HFFc6 (cell line): ENCODE results near the gene IRF1. TPM values are rescaled to one million over a fixed set of nuclear protein-coding genes. Genes with fewer than 3 reads are reported as not detected.

Experiments
- DNase-seq: peaks from one replicate; pipeline ENCODE4 v3.0.0-alpha.2; 2018
- H3K27ac Mint-ChIP-seq: 2 replicates; pipeline ENCODE4 v1.8.0; 2020; ENCODE audit warnings: mild to moderate bottlenecking, mixed read lengths
- H3K27me3 Mint-ChIP-seq: 2 replicates; pipeline ENCODE4 v1.8.0; 2021; ENCODE audit warnings: mild to moderate bottlenecking, moderate library complexity, mixed read lengths; ENCODE audit not compliant: insufficient read depth
- H3K36me3 Mint-ChIP-seq: 2 replicates; pipeline ENCODE4 v1.8.0; 2021; ENCODE audit warnings: low read depth, mixed read lengths
- H3K4me1 Mint-ChIP-seq: 2 replicates; pipeline ENCODE4 v1.8.0; 2020; ENCODE audit warnings: low read depth, mixed read lengths
- H3K4me3 Mint-ChIP-seq: 2 replicates; pipeline ENCODE4 v1.8.0; 2020; ENCODE audit warnings: mild to moderate bottlenecking, moderate library complexity, mixed read lengths
- H3K9me3 Mint-ChIP-seq: 2 replicates; pipeline ENCODE4 v1.8.0; 2020; ENCODE audit warnings: mild to moderate bottlenecking, mixed read lengths
- CTCF ChIP-seq: fragments of 200-600 bp; sonication (generic); IDR thresholded peaks from 2 replicates; pipeline ENCODE4 v1.5.0; 2021; ENCODE audit warnings: antibody characterized with exemption, mild to moderate bottlenecking
- total RNA-seq, 6 experiments: library from RNA; stranded (reverse); fragmentation: NEBNext Ultra II Directional; extraction: Animal tissue kit (Norgen Biotek cat#: 25700); gene quantifications; 2 replicates in 1 of 6; 3 replicates in 5 of 6; pipeline ENCODE4 v1.2.3, GENCODE V29; 2021

The IRF1 gene
- total RNA-seq, 6 experiments from 2014 or later, result 9.8 to 19.7 (median 17.3) TPM

GRCh38 chr5:132510076-132510475 is 19.5 kb upstream of the IRF1 start:
- Mint-ChIP-seq H3K4me3 (no peak overlapping the region), H3K27me3 (peaks cover 5% of the 10 kb centered on the region), H3K4me1 (peaks cover 40% of the 10 kb centered on the region), H3K27ac (peak overlapping the region; percentile 1), H3K36me3 (peaks cover 9% of the 10 kb centered on the region), H3K9me3 (peaks cover 23% of the 10 kb centered on the region)
- peak; percentile 89 for DNase-seq
- no peak for TF ChIP-seq CTCF

- Mint-ChIP-seq H3K27ac (peak overlapping the region; percentile 94), H3K9me3 (no peaks in the 10 kb centered on the region; the same call in 1 of the 2 replicates), H3K27me3 (no peaks in the 10 kb centered on the region; the same call in 1 of the 2 replicates), H3K4me3 (peak overlapping the region; percentile 74), H3K4me1 (peaks cover 56% of the 10 kb centered on the region), H3K36me3 (no peaks in the 10 kb centered on the region)
- TF ChIP-seq CTCF, result peak; percentile 79
- DNase-seq, result peak; percentile 93
Measured at GRCh38 chr5:132506094-132506692, 15.6 kb upstream of the IRF1 start.

- no peaks in the 10 kb centered on the region; the same call in 1 of the 2 replicates for H3K9me3 Mint-ChIP-seq
- H3K4me3 Mint-ChIP-seq, result peak overlapping the region; percentile 74
- TF ChIP-seq CTCF, result no peak
- H3K27me3 Mint-ChIP-seq, result no peaks in the 10 kb centered on the region; the same call in 1 of the 2 replicates
- H3K4me1 Mint-ChIP-seq, result peaks cover 56% of the 10 kb centered on the region
- no peaks in the 10 kb centered on the region for H3K36me3 Mint-ChIP-seq
- DNase-seq, result no peak
- H3K27ac Mint-ChIP-seq, result peak overlapping the region; percentile 94
Measured at GRCh38 chr5:132505641-132506040, 15.1 kb upstream of the IRF1 start.

GRCh38 chr5:132504746-132505145 is 14.2 kb upstream of the IRF1 start:
- Mint-ChIP-seq H3K36me3 (no peaks in the 10 kb centered on the region), H3K27me3 (no peaks in the 10 kb centered on the region; the same call in 1 of the 2 replicates), H3K9me3 (no peaks in the 10 kb centered on the region), H3K4me3 (no peak overlapping the region), H3K27ac (no peak overlapping the region), H3K4me1 (peaks cover 52% of the 10 kb centered on the region)
- TF ChIP-seq CTCF, result no peak
- DNase-seq, result no peak

- Mint-ChIP-seq H3K9me3 (no peaks in the 10 kb centered on the region), H3K4me1 (peaks cover 55% of the 10 kb centered on the region), H3K27ac (no peak overlapping the region), H3K4me3 (no peak overlapping the region), H3K36me3 (no peaks in the 10 kb centered on the region), H3K27me3 (peaks cover 1% of the 10 kb centered on the region)
- no peak for TF ChIP-seq CTCF
- DNase-seq, result no peak
Measured at GRCh38 chr5:132503244-132503643, 12.7 kb upstream of the IRF1 start.
